PC-9 (cell line): ENCODE measurements around the gene PRSS1.

Experiments
- CTCF ChIP-seq: fragments of 200-600 bp; sonication (generic); conservative IDR thresholded peaks from 2 replicates; pipeline ENCODE4 v1.6.1; 2017; ENCODE audit warnings: mixed run types, antibody characterized with exemption, mild to moderate bottlenecking, moderate library complexity
- EZH2 ChIP-seq: fragments of 200-600 bp; sonication (generic); IDR thresholded peaks from 2 replicates; pipeline ENCODE4 v1.8.0; 2017; ENCODE audit warnings: antibody characterized with exemption, low read depth

DNA sequence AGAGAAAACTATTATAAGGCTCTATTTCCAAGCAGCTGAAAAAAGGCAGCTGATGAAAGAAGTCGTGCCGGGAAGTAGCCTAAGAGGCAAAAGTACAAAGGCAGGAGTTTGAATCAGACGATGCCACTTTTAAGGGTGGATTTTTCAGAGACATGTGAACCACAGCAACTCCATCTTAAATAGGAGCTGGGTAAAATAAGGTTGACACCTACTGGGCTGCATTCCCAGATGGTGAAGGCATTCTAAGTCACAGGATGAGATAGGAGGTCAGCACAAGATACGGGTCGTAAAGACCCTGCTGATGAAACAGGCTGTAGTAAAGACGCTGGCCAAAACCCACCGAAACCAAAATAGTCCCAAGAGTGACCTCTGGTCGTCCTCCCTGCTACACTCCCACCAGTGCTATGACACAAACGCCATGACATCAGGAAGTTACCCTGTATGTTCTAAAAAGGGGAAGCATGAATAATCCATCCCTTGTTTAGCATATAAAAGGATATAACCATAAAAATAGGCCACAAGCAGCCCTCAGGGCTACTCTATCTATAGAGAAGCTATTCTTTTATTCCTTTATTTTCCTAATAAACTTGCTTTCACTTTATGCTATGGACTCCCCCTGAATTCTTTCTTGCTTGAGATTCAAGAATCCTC, 45.5 kb upstream of the PRSS1 start:
- TF ChIP-seq CTCF (no peak), EZH2 (no peak)
